SK-N-SH (cell line): ENCODE results near the gene ABCA7. TPM values are rescaled to one million over a fixed set of nuclear protein-coding genes. Genes with fewer than 3 reads are reported as not detected.

Source experiments
- CTCF ChIA-PET: fragments of 300-600, 350-600 bp; formaldehyde crosslinking; extraction: SDS; loops from one replicate; lab custom pipeline; 2021; lab: Yijun Ruan, JAX
- POLR2A ChIA-PET: fragments of 350-600 bp; sonication (Branson Sonifier 250); formaldehyde crosslinking; extraction: SDS; loops from one replicate; lab custom pipeline; 2020; ENCODE audit warnings: antibody characterized with exemption, inconsistent platforms; lab: Yijun Ruan, JAX
- DNase-seq: peaks from one replicate; pipeline ENCODE4 v3.0.0; 2012
- H2AFZ ChIP-seq: fragments of 200-600 bp; sonication (generic); 2 replicates; pipeline ENCODE4 v1.8.1; 2016; ENCODE audit warnings: antibody characterized with exemption, mild to moderate bottlenecking, low read depth
- H3F3A ChIP-seq: fragments of 200-600 bp; sonication (generic); replicated peaks from 2 replicates; pipeline ENCODE3; 2016; ENCODE audit warnings: antibody characterized with exemption, mild to moderate bottlenecking; ENCODE audit not compliant: insufficient read depth
- H3K27ac ChIP-seq, 2 experiments: fragments of 200-500 bp in 1 of 2; fragments of 200-600 bp in 1 of 2; sonication (Bioruptor generic) in 1 of 2; sonication (generic), shearing (Covaris generic) in 1 of 2; 2 replicates each; pipeline versions ENCODE4 v1.5.1 to v1.6.1; 2014 to 2016; ENCODE audit warnings: low read depth in 2 of 2, inconsistent platforms in 1 of 2, low read length in 1 of 2, mild to moderate bottlenecking in 1 of 2, mixed read lengths in 1 of 2
- H3K27me3 ChIP-seq: fragments of 200-600 bp; sonication (generic), shearing (Covaris generic); 2 replicates; pipeline ENCODE4 v1.6.1; 2016; ENCODE audit warnings: mixed run types; ENCODE audit not compliant: insufficient read depth
- H3K36me3 ChIP-seq, 2 experiments: fragments of 200-500 bp in 1 of 2; fragments of 200-600 bp in 1 of 2; sonication (Bioruptor generic) in 1 of 2; sonication (generic) in 1 of 2; replicated peaks in 1 of 2; 2 replicates each; pipeline versions ENCODE3 to v1.5.1; 2014 to 2016; ENCODE audit warnings: low read length in 1 of 2, mild to moderate bottlenecking in 1 of 2; ENCODE audit not compliant: insufficient read depth in 2 of 2, control insufficient read depth in 1 of 2
- H3K4me1 ChIP-seq, 2 experiments: fragments of 200-500 bp in 1 of 2; fragments of 200-600 bp in 1 of 2; sonication (Bioruptor generic) in 1 of 2; sonication (generic), shearing (Covaris generic) in 1 of 2; 2 replicates each; pipeline versions ENCODE4 v1.5.1 to v1.6.1; 2014 to 2016; ENCODE audit warnings: low read depth in 1 of 2, low read length in 1 of 2, mixed run types in 1 of 2; ENCODE audit not compliant: insufficient read depth in 2 of 2, control insufficient read depth in 1 of 2
- H3K4me2 ChIP-seq: fragments of 200-600 bp; sonication (generic), shearing (Covaris generic); 2 replicates; pipeline ENCODE4 v1.6.1; 2017; ENCODE audit warnings: mixed run types
- H3K4me3 ChIP-seq, 2 experiments: fragments of 200-500 bp in 1 of 2; fragments of 200-600 bp in 1 of 2; sonication (Bioruptor generic) in 1 of 2; sonication (generic), shearing (Covaris generic) in 1 of 2; 2 replicates each; pipeline versions ENCODE4 v1.5.1 to v1.8.1; 2014 to 2016; ENCODE audit warnings: low read depth in 2 of 2, inconsistent platforms in 1 of 2, low read length in 1 of 2, mild to moderate bottlenecking in 1 of 2, mixed read lengths in 1 of 2, moderate library complexity in 1 of 2
- H3K79me2 ChIP-seq: fragments of 200-600 bp; sonication (generic); 2 replicates; pipeline ENCODE4 v1.8.1; 2017; ENCODE audit warnings: mild to moderate bottlenecking; ENCODE audit not compliant: insufficient read depth
- H3K9ac ChIP-seq: fragments of 200-600 bp; sonication (generic); 2 replicates; pipeline ENCODE4 v1.6.1; 2017; ENCODE audit warnings: mixed run types
- H3K9me2 ChIP-seq: fragments of 200-600 bp; sonication (generic); 2 replicates; pipeline ENCODE4 v1.6.1; 2017; ENCODE audit warnings: mixed run types
- H3K9me3 ChIP-seq: fragments of 200-600 bp; sonication (generic); 2 replicates; pipeline ENCODE4 v1.6.1; 2017; ENCODE audit warnings: mixed run types, mild to moderate bottlenecking, moderate library complexity
- H4K20me1 ChIP-seq: fragments of 200-600 bp; sonication (generic); 2 replicates; pipeline ENCODE4 v1.6.1; 2017; ENCODE audit warnings: mild to moderate bottlenecking, mixed run types; ENCODE audit not compliant: insufficient read depth
- CHD2 ChIP-seq: fragments of 150-350 bp; IDR thresholded peaks from 2 replicates; pipeline ENCODE4 v1.6.1; 2018; ENCODE audit warnings: low read length; ENCODE audit not compliant: partially characterized antibody
- ELF1 ChIP-seq: IDR thresholded peaks from 2 replicates; pipeline ENCODE4 v1.4.0; 2012
- EZH2phosphoT487 ChIP-seq: fragments of 200-600 bp; sonication (generic); IDR thresholded peaks from 2 replicates; pipeline ENCODE4 v1.6.1; 2017; ENCODE audit warnings: low read depth, mixed run types, mild to moderate bottlenecking, antibody characterized with exemption, moderate library complexity, borderline replicate concordance
- FOSL2 ChIP-seq: IDR thresholded peaks from 2 replicates; pipeline ENCODE4 v1.4.0; 2012; ENCODE audit warnings: low read depth, mild to moderate bottlenecking, moderate library complexity, borderline replicate concordance
- GATA2 ChIP-seq: sonication (generic); formaldehyde crosslinking; IDR thresholded peaks from 2 replicates; pipeline ENCODE4 v1.5.0; 2020; ENCODE audit warnings: mild to moderate bottlenecking, missing genetic modification reagents
- MAX ChIP-seq: IDR thresholded peaks from 2 replicates; pipeline ENCODE4 v1.4.0; 2012; ENCODE audit warnings: low read depth
- MEF2A ChIP-seq: IDR thresholded peaks from 2 replicates; pipeline ENCODE4 v1.4.0; 2012; ENCODE audit warnings: low read depth, borderline replicate concordance
- MXI1 ChIP-seq: IDR thresholded peaks from 2 replicates; pipeline ENCODE4 v1.6.1; 2012; ENCODE audit warnings: mild to moderate bottlenecking, low read depth, low read length, improper control_type of control experiment
- NFIC ChIP-seq: IDR thresholded peaks from 2 replicates; pipeline ENCODE4 v1.4.0; 2012; ENCODE audit warnings: borderline replicate concordance
- NRF1 ChIP-seq: IDR thresholded peaks from 2 replicates; pipeline ENCODE4 v1.6.1; 2012; ENCODE audit warnings: low read depth, mild to moderate bottlenecking, low read length
- PBX3 ChIP-seq: IDR thresholded peaks from 2 replicates; pipeline ENCODE4; 2012
- RAD21 ChIP-seq: IDR thresholded peaks from 2 replicates; pipeline ENCODE4 v1.6.1; 2012; ENCODE audit warnings: mild to moderate bottlenecking, low read length
- RCOR1 ChIP-seq: fragments of 150-350 bp; IDR thresholded peaks from 2 replicates; pipeline ENCODE4 v1.6.1; 2017; ENCODE audit warnings: antibody characterized with exemption, low read length
- RFX5 ChIP-seq: IDR thresholded peaks from 2 replicates; pipeline ENCODE4 v1.6.1; 2012; ENCODE audit warnings: mild to moderate bottlenecking, improper control_type of control experiment, low read length
- SMC3 ChIP-seq: IDR thresholded peaks from 2 replicates; pipeline ENCODE4 v1.6.1; 2012; ENCODE audit warnings: low read depth, low read length, improper control_type of control experiment
- TAF1 ChIP-seq: IDR thresholded peaks from 2 replicates; pipeline ENCODE4 v1.6.1; 2012; ENCODE audit warnings: low read depth, mild to moderate bottlenecking, low read length, moderate library complexity, borderline replicate concordance
- TCF12 ChIP-seq: IDR thresholded peaks from 2 replicates; pipeline ENCODE4 v1.4.0; 2012
- USF1 ChIP-seq: IDR thresholded peaks from 2 replicates; pipeline ENCODE4 v1.4.0; 2012; ENCODE audit warnings: low read depth, borderline replicate concordance
- YY1 ChIP-seq: IDR thresholded peaks from 2 replicates; pipeline ENCODE4 v1.4.0; 2012; ENCODE audit warnings: low read depth, mild to moderate bottlenecking
- WGBS: methylation state at CpG from one replicate; pipeline ENCODE4 v1.1.6; 2017; ENCODE audit warnings: low lambda C conversion rate; 5-methylcytosine and 5-hydroxymethylcytosine counted together
- polyA plus RNA-seq, 3 experiments: library from polyadenylated mRNA; depleted of rRNA; stranded (reverse); fragments of >200 nt; gene quantifications; 2 replicates each; pipeline ENCODE4 v1.2.3, GENCODE V29; 2012

The ABCA7 gene
- polyA plus RNA-seq, 1 of the 3 experiments (the other 2 are of a cell fraction): 7.8 TPM

- no CpG with 5 or more reads among the region's 29 CpGs for WGBS
- peaks cover 67% of the 10 kb centered on the region for H4K20me1 ChIP-seq
These were observed 24.7 kb upstream of the ABCA7 start for GRCh38 chr19:1015061-1015781.

More at GRCh38 chr19:1015061-1015781, 24.7 kb upstream of the ABCA7 start:
- H3K4me1 ChIP-seq: peaks cover 13 to 26% of the 10 kb centered on the region in 2 experiments; a peak in 1 of 4 replicates
- H3K4me3 ChIP-seq: no peak overlapping the region
- no peak overlapping the region for H3K27ac ChIP-seq
- no peak overlapping the region for H3K9ac ChIP-seq
- DNase-seq: no peak
- H3K9me3 ChIP-seq: no peaks in the 10 kb centered on the region
- no peak overlapping the region for H2AFZ ChIP-seq
- H3K4me2 ChIP-seq: no peak overlapping the region
- TF ChIP-seq MXI1 (no peak), USF1 (no peak), MEF2A (no peak), NRF1 (no peak), EZH2phosphoT487 (no peak), ELF1 (no peak), RCOR1 (no peak), RFX5 (no peak), MAX (no peak), CHD2 (no peak), SMC3 (no peak), GATA2 (CRISPR knock-in tag) (no peak), FOSL2 (no peak), TAF1 (no peak), RAD21 (no peak), PBX3 (no peak), YY1 (no peak), NFIC (no peak), TCF12 (no peak)
- H3K27me3 ChIP-seq: no peaks in the 10 kb centered on the region
- H3K79me2 ChIP-seq: peaks cover 67% of the 10 kb centered on the region
- ChIA-PET POLR2A (no interaction called here), CTCF (interaction anchor here (1.6 kb wide), 1 partner anchor 152 kb away, joined by 5 read pairs; no protein-coding TSS in a partner anchor)
- no peaks in the 10 kb centered on the region for H3F3A ChIP-seq
- no peaks in the 10 kb centered on the region for H3K9me2 ChIP-seq
- peaks cover 0 to 36% of the 10 kb centered on the region in 2 experiments for H3K36me3 ChIP-seq
